ENCODE results near the gene EDARADD. TPM values are rescaled to one million over a fixed set of nuclear protein-coding genes. Genes with fewer than 3 reads are reported as not detected.

The EDARADD gene
- total RNA-seq, 1 experiment from 2014 or later, result 35.4 TPM

GRCh38 chr1:236389253-236389652 lies 4.8 kb upstream of the EDARADD start:
- Histone ChIP-seq H3K4me3 (ENCODE audit: low read depth in 2 of 2, low read length in 2 of 2) (no peak overlapping the region; a peak in 1 of 4 replicates), H3K36me3 (ENCODE audit: control insufficient read depth, insufficient read depth, low read length) (no peaks in the 10 kb centered on the region), H3K4me1 (ENCODE audit: control insufficient read depth, insufficient read depth, low read length) (peaks cover 29% of the 10 kb centered on the region), H3K27ac (ENCODE audit: low read length) (peak overlapping the region; percentile 13), H3K27me3 (ENCODE audit: control insufficient read depth, insufficient read depth, low read length) (no peaks in the 10 kb centered on the region), H3K9me3 (ENCODE audit: control insufficient read depth, insufficient read depth, low read depth, low read length) (no peaks in the 10 kb centered on the region)
- ATAC-seq (peak; percentile 26; the same call in 1 of the 2 replicates), DNase-seq (ENCODE audit: low read depth, low spot score) (no peak)
- TF ChIP-seq REST (IDR thresholded peaks at IDR 0.05; ENCODE audit: insufficient read depth in 1 of 2, low read depth in 2 of 2, low read length in 1 of 2) (no peak), TCF7L2 (IDR thresholded peaks at IDR 0.05; ENCODE audit: low read depth, low read length) (no peak), SIN3A (IDR thresholded peaks at IDR 0.05; ENCODE audit: borderline replicate concordance, insufficient read depth, low read depth, low read length) (no peak), POLR2AphosphoS5 (IDR thresholded peaks at IDR 0.05; ENCODE audit: low read depth, low read length) (no peak), CTCF (IDR thresholded peaks at IDR 0.05) (no peak)
- intact Hi-C loops (cut with micrococcal nuclease; ENCODE audit: unreplicated experiment) (no loop called here), in situ Hi-C loops (cut with HindIII; ENCODE audit: low pct_unique_long_range_greater_than_20kb, low sequenced_read_pairs) (no loop called here)
- POLR2A ChIA-PET, result no interaction called here
- CTCF ChIA-PET, result no interaction called here
- BruUV-seq (replicated peaks), result no TSS peak

- Histone ChIP-seq H3K4me1 (ENCODE audit: control insufficient read depth, insufficient read depth, low read length) (peaks cover 33% of the 10 kb centered on the region), H3K27me3 (ENCODE audit: control insufficient read depth, insufficient read depth, low read length) (no peaks in the 10 kb centered on the region), H3K4me3 (ENCODE audit: low read depth in 2 of 2, low read length in 2 of 2) (no peak overlapping the region), H3K9me3 (ENCODE audit: control insufficient read depth, insufficient read depth, low read depth, low read length) (no peaks in the 10 kb centered on the region), H3K36me3 (ENCODE audit: control insufficient read depth, insufficient read depth, low read length) (no peaks in the 10 kb centered on the region), H3K27ac (ENCODE audit: low read length) (peak overlapping the region; percentile 75)
- CTCF ChIA-PET, result no interaction called here
- BruUV-seq (replicated peaks), result no TSS peak
- in situ Hi-C loops (cut with HindIII; ENCODE audit: low pct_unique_long_range_greater_than_20kb, low sequenced_read_pairs), result no loop called here
- TF ChIP-seq TCF7L2 (IDR thresholded peaks at IDR 0.05; ENCODE audit: low read depth, low read length) (no peak), SIN3A (IDR thresholded peaks at IDR 0.05; ENCODE audit: borderline replicate concordance, insufficient read depth, low read depth, low read length) (no peak), REST (IDR thresholded peaks at IDR 0.05; ENCODE audit: insufficient read depth in 1 of 2, low read depth in 2 of 2, low read length in 1 of 2) (no peak), CTCF (IDR thresholded peaks at IDR 0.05) (no peak), POLR2AphosphoS5 (IDR thresholded peaks at IDR 0.05; ENCODE audit: low read depth, low read length) (no peak)
- POLR2A ChIA-PET, result no interaction called here
- intact Hi-C loops (cut with micrococcal nuclease; ENCODE audit: unreplicated experiment), result loop anchor here (10.0 kb wide), 2 partner anchors 106 to 286 kb away; partner anchors contain the start of gene ERO1B
- ATAC-seq (no peak), DNase-seq (ENCODE audit: low read depth, low spot score) (no peak)
These were observed 3.1 kb upstream of the EDARADD start for GRCh38 chr1:236391008-236391407.
